Stromal cell of bone marrow (primary cell): ENCODE results near the gene PALM.
"Not testable (repeated sequence)": the region's sequence is repeated elsewhere in the genome, so short reads cannot be mapped to it uniquely, and the experiment has no call there.

Experiments used
- DNase-seq: peaks from one replicate; pipeline ENCODE4 v3.0.0-alpha.2; 2012; ENCODE audit warnings: low read depth

The PALM gene

DNA sequence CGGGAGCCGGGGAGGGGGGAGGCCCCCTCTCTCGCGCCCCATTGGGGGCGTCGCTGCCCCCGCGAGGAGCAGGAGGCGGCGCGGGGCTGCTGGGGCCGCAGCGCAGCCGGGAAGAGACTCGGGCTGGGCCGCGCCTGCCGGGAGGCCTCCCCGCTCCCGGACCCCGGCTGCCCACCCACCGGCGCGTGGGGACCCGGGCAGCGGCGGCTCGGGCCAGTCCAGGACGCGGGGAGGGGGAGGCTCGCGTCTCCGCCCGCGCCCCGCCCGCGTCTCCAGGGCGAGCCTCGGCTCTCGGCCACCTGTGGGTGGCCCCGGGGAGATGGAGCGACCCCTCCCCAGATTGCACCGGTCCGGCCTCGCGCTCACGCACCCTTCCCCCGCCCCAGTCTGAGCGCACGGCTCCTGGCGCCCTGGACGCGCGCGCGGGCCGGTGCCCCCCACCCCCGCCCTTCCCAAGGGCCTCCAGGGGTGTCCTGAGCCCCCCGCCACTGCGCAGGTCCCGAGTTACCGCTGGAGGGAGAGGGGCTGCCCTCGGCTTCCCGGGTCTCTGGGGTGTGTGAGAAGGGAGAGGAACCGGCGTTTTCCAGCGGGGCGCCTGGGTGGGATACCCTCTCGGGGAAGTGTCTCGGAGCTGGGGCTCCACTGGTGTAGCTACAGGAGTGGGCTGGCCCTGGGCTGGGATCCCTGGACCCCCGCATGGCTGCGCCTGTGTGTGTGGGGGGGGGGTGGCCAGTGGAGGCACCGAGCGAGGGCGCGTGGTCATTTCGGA lies 645 bp downstream of the PALM start:
- no peak for DNase-seq

DNA sequence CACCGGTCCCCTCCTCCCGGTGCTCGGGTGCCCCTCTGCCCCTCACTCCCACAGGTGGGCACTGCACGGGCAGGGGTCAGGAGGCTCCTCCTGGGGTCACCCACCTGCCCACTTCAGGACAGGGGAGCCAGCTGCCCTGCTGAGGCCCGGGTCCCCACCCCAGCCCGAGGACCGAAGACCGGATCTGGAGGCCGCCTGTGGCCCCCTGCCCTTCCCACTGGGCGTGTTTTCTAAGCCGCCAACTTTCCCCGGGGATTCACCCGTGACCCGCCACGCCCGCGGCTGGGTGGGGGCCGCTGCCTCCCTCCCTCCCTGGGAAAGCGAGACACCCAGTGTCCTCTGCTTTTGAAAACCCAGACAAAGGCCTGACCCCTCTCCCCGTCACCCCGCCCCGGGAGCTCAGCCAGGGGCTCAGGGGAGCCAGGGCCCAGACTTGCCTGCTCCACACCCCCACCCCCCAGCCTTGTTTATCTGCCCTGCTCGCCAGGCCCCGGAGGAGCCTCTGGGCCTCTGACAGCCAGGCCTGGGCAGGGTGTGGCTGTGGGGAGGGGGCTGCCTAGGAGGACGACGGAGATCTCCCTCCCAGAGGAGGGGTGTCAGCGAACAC lies 1.3 kb downstream of the PALM start:
- no peak for DNase-seq

DNA sequence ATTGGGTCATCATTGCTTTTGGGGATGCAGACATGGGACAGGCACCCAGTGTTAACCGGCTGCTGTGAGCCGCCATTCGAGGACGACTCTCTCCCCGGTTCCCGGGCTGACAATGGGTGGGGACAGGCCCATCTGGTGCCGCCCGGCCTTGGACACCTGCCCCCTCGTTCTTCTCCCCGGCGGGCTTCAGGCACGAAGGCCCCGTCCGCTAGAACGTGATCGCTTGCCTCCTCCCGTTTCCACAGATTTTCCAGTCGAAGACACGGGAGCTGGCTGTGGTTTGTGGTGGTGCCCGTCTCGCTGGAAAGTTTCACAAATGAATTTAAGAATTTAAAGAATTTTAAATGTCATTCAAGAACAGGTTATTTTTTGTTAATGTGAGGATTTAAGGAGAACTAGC lies 2.0 kb downstream of the PALM start:
- no peak for DNase-seq

DNA sequence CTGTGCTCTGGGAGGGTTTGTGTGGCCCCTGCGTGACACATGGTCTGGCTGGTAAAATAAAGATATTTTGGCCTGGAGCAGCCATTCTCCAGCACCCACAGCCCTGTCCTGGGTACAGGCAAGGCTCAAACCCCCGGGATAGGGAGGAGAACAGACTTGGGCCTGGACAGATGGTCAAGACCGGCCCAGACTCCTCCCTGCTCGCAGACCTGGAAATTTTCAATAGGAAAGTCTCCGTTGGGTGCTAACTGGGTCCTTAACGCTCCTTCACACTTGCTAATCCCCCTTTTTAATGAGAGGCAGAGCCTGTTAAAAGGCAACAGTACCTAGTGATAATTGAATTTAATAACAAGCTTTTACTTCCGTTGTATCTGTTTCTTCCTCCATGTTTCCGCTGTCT lies 2.5 kb downstream of the PALM start:
- no peak for DNase-seq

DNA sequence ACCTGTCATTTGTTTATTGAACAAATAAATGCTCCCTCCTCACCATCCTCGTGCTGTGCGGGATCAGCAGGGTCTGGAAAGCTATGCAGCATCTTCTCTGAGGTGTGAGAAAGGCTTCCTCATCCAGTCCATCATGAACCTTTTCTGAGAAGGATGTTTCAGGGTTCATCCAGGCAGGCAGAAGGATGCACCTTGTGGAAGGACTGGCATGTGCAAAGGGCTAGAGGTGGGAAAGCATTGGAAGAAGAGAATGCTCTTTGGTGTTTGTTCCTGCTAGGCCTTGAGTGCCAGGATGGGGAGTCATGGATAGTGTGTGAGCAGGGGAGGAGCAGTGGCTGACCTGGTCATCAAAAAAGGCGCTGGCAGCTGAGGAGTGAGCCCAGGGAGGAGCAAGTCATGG lies 6.6 kb downstream of the PALM start:
- no peak for DNase-seq

DNA sequence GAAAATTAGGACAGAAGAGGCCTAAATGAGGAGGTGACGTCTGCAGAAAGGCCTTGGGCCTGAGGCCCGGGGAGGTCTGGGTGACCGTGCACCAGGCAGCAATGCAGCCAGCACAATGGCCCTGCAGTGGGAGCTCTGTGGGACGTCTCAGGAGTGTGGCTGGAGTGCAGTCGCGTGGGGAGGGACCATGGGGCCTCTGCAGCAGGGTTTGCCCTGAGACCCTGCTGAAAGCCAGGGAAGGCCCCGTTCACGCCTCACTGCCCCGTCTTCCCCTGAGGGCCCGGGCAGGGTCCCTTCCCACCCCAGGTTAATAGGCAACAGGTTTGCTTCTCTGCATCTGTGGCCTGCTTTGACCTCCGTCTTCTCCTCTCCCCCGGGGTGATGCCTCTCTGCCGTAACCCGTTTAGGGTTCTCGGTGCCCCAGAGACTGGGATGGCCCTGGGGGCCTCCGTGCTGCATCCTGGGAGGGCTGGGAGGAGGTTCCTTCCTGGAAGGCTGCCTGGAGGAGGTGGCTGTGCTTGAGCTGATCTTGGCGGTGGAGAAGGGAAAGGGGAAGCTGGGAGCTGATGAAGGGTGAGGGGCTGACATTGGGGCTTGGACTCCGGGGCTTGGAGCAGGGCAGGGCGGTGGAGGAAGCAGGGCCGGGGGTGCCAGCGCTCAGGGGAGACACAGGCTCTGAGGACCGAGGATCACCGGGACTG lies 9.7 kb downstream of the PALM start:
- no peak for DNase-seq

DNA sequence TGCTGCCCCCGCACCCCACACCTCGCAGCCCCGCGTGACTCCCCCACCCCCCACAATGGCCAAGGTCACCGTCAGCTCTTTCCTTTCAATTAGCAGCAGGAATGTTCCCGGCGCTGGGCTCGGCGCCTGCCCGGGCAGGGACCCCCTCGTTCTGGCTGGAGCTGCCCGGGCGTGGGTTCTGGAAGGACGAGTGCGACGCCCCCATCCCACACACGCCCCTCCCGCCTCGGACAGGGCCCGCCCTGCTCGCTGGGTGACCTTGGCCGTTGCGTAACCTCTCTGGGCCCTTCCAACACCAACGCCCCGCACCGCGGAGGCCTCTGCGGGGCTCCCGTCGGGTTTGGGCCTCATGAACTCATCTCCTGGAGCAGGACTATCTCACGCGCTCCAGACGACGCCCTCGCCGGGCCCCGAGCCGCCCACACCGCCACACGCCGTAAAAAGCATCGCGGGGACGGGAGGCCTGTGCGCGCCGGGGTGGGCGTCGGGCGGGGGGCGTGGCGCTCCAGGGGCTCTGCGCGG lies 10.3 kb downstream of the PALM start:
- DNase-seq = peak; percentile 53

DNA sequence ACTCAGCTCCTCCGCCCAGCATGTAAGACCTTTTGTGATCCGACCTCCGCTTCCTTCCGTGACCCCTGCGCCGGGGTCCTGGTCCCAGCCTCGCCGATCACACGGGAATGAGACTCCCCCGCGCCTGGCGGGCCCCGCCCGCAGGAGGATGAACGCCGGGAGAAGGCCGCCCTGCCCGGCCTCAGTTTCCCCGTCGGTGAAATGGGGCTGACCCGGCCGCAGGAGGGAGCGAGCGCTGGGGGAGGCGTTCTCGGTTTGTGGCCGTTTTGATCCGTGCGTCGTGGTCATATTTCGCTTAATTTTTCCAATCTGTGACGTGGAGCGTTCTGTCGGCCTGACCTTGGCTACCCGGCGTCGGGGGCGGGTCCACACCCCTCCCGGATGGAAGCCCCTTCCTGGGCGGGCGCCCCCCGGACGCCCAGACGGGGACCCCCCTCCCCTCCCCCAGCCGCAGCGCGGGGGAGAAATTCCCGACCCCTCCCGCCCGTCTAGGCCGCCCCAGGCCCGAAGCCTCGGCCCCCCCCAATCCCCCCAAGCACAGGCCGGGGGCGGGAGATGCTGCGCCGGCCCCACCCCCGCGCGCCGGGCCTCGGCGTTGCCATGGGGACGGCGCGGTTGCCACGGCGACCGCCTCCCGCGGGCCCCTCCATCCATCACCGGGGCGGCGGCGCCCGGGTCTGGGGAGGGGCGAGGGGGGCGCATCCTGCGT lies 11.1 kb downstream of the PALM start:
- DNase-seq = no peak

DNA sequence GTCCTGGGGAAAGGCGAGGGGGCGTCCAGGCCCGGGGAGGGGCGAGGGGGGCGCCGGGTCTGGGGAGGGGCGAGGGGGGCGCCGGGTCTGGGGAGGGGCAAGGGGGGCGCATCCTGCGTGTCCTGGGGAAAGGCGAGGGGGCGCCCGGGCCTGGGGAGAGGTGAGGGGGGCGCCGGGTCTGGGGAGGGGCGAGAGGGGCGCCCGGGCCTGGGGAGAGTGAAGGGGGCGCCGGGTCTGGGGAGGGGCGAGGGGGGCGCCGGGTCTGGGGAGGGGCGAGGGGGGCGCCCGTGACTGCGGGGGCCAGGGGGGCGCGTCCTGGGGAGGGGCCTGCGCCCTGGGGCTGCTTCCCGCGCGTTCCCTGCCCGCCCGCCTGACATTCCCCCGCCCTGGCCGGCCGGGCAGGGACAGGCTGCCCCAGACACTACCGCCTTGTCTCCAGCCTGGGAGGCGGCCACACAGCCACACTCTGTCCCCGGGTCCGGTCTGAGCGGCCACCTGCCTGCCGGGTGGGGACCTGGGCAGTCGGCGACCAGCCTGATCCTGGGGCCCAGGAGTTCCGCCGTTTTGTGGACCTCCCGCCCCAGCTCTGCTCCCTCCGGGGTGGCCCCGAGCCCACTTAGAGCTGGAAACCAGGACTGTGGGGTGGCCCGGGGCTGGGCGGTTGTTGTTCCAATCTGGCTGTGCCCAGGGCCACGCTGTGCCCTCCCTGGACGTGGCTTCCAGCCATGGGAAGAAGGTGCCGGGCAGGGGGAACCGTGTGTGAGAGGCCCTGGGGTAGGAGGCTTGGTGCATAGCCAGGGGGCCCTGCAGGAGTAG lies 11.8 kb downstream of the PALM start:
- no peak for DNase-seq

DNA sequence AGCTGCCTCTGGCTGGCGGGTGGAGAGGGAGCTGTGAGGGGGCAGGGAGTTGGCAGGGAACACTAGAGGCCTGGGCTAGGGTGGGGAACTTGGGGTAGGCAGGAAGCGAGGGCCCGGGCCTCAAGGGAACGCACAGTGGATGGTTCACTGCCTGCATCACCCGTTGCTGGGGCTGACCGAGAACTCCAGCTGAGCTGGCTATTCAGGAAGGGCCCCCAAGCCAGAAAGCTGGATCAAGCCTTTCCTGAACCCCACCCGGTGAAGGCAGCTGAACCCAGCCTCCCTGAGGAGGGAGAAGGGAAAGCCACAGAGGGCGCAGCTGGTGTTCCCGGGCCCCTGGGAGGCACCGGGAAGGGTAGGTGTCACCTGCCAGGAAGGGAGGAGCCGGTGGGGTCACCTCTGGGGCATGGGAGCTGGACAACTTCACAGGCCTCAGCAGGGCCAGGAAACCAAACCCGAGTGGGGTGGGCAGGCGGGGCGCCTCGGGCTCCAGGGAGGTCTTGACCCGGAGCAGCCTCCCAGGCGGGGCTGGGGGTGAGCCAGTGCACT lies 13.9 kb downstream of the PALM start:
- DNase-seq = no peak

DNA sequence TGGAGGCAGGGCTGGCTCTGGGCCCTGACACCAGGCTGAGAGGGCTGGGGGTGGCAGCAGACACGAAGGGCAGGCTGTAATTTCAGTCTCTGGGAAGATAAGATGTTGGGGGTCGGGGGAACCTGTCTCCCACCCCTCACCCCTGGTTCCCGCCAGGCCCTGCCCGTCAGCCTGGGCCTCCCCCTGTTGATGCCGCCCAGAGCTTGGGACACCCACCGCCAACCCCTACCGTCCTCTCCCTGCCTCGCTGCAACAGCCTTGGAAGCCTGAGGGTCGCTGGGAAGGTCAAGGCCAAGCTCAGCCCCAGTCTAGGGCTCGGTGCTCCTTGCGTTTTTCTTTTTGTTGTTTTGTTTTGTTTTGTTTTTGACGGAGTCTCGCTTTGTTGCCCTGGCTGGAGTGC lies 14.5 kb downstream of the PALM start:
- no peak for DNase-seq

DNA sequence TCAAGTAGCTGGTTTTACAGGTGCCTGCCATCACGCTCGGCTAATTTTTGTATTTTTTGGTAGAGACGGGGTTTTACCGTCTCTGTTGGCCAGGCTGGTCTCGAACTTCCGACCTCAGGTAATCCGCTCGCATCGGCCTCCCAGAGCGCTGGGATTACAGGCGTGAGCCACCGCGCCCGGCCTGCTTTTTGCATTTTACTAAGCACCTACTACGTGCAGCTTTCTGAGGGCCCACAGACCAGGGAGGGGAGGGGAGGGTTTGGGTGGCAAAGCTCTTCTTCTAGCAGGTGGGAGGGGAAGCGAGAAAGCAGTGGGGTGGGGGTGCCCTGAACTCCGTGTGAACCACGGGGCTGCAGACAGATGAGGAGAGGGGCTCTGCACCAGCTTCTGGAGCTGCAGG lies 15.0 kb downstream of the PALM start:
- no peak for DNase-seq

DNA sequence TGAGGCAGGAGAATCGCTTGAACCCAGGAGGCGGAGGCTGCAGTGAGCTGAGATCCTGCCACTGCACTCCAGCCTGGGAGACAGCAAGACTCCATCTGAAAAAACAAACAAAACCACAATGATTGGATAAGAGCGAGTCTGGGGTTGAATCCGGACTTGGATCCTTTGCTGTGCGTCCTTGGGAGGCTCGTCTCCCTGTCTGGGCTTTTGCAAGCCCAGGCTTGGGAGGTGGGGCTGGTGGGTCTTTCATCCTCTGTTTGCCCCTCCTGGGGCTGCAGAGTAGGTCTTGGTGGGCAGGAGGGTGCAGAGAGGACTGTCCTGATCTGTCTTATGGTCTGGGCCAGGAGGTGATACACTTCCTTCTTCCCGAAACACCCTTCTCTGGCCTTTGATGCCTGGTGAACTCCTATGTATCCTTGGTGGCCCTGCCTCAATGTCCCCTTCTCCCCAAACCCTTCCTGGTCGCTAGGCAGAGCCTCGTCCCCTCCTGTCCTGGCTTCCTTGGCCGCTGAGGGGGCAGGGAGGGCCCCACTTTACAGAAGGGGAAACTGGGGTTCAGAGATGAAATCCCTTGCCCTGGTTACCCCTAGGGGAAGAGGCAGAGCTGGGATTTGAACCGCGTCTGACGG lies 16.8 kb downstream of the PALM start:
- DNase-seq = no peak

DNA sequence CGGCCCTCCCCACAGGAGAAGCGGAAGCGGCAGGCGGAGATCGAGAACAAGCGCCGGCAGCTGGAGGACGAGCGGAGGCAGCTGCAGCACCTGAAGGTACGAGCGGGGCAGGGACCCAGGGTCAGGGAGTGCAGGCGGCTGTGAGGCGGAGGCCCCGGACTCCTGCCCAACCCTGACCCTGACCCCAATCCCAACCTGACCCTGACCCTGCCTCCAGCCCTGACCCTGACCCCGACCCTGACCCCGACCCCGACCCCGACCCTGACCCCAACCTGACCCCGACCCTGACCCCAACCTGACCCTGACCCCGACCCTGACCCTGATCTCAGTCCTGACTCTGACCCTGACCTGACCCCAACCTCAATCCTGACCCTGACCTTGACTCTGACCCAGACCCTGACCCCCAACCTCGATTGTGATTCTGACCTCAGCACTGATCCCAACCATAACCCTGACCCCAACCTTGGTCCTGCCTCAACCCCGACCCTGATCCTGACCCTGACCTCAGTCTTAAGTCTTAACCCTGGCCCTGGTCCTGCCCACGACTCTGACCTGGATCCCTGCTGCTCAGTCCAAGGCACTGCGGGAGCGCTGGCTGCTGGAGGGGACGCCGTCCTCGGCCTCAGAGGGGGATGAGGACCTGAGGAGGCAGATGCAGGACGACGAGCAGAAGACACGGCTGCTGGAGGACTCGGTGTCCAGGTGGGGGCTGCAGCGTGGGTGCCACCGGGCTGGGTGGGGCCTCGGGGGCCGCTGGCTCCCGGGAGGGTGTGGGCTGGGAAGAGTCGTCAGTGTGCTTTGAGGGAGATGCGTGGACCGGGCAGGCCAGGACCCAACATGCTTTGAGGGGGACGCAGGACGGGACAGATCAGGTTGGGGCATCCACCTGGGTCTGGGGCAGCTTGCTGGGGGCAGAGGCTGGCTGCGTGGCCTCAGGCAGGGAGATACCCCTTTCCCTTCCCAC lies 18.5 kb downstream of the PALM start:
- no peak for DNase-seq

DNA sequence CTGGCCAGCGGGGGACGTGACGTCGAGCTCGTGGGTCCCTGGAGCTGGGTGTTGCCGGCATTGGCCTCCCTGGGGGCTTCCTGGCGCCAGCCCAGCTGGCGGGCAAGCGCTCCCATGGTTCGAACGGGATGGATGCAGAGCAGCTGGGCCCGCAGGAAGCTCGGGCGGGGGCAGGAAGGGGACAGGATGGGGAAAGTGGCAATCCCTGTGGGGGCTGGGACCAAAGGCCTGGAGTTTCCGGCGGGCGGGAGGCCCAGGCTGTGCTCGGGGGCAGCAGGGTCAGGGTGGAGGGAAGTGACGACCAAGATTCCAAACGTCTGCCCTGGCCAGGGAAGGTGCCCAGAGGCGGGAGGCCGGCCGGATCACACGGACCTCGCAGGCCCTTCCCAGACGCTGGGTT lies 19.3 kb downstream of the PALM start:
- DNase-seq = no peak

DNA sequence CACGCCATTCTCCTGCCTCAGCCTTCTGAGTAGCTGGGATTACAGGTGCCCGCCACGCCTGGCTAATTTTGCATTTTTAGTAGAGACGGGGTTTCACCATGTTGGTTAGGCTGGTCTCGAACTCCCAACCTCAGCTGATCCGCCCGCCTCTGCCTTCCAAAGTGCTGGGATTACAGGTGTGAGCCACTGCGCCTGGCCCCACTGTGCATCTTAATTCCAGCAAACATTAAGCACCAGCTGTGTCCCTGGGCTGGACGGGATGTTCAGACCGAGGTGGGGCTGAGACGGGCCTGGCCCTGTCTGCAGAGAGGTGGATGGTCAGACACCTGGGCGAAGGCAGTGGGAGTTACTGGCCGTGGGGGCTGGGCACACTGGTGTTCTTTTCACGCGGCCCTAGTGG lies 20.8 kb downstream of the PALM start:
- DNase-seq = not testable (repeated sequence)

DNA sequence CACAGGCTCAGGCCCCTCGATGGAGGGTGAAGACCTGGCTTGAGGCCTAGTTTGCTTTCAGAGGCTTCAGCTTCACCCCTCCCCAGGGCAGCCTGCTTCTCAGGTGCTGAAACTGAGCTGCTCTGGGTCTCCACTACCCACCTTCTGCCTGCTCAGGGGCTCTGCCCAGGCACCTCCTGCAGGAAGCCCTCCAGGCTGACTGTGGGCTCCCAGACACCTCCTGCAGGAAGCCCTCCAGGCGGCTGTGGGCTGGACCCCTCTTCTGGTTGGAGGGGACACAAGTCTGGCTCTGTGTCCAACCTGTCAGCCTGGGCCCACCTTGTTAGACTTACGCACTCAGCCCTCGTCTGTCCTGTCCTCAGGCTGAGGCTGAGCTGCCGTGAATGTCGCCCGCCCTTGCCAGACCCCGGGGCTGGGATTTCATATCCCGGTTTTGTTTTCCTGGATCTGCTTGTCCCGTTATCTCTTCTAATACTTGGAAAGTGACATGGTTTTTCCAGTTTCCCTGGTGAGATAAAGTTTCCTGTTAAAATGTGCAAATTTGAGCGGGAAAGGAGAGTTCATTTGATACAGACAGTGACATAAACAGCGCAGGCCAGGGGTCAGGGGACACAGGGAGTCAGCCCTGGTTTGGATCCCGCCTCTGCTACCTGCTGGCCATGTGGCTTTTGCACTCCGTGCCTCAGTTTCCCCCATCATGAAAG lies 21.4 kb downstream of the PALM start:
- no peak for DNase-seq

DNA sequence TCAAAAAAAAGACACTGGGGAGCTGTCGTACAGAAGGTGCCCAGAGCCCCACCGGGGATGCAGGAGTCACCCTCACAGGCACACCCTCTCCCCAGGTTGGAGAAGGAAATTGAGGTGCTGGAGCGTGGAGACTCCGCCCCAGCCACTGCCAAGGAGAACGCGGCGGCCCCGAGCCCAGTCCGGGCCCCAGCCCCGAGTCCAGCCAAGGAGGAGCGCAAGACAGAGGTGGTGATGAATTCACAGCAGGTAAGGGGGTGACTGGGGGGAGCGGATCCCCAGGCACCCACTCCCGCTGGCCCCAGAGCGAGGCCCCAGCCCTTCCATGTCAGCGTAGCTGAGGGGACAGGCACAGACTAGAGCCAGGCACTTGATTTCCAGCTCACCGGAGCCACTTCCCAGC lies 22.3 kb downstream of the PALM start:
- DNase-seq = no peak
